Endothelial cell of umbilical vein (primary cell): Measurements from ENCODE around the gene MAPT. TPM values are rescaled to one million over a fixed set of nuclear protein-coding genes. Genes with fewer than 3 reads are reported as not detected.

Experiments used
- BruUV-seq: library from RNA; stranded (reverse); fragments of 400-500 nt; replicated peaks from 2 replicates; lab custom pipeline; 2021; lab: Mats Ljungman, UMichigan
- CTCF ChIA-PET: fragments of 300-600, 350-600 bp; sonication (Branson Sonifier 250); formaldehyde crosslinking; loops from one replicate; lab custom pipeline; 2021; ENCODE audit warnings: antibody characterized with exemption, inconsistent platforms; lab: Charles Lee
- POLR2A ChIA-PET: fragments of 300-600, 350-600 bp; sonication (Branson Sonifier 250); formaldehyde crosslinking; loops from one replicate; lab custom pipeline; 2021; ENCODE audit warnings: antibody characterized with exemption, inconsistent platforms; lab: Charles Lee
- DNase-seq: peaks from one replicate; pipeline ENCODE4 v3.0.0-alpha.2; 2011; ENCODE audit warnings: low read depth, low spot score
- FAIRE-seq: peaks from 2 replicates; lab custom pipeline; 2011; peaks lifted over from hg19 to GRCh38; lab: Jason Lieb, UNC
- H2AFZ ChIP-seq: 2 replicates; pipeline ENCODE4 v1.6.0; 2012; ENCODE audit warnings: low read depth, low read length, control low read depth, inconsistent platforms
- H3K27ac ChIP-seq: 2 replicates; pipeline ENCODE4 v1.5.1; 2011; ENCODE audit warnings: low read depth, mild to moderate bottlenecking, control low read depth, low read length, moderate library complexity; ENCODE audit not compliant: insufficient read depth
- H3K27me3 ChIP-seq, 2 experiments: 2 replicates each; pipeline versions ENCODE4 v1.6.0 to v1.6.1; 2011; ENCODE audit warnings: low read length in 2 of 2, mixed read lengths in 1 of 2; ENCODE audit not compliant: control insufficient read depth in 2 of 2, insufficient read depth in 2 of 2
- H3K36me3 ChIP-seq, 2 experiments: 2 replicates in 1 of 2; 3 replicates in 1 of 2; pipeline ENCODE4 v1.5.1; 2011; ENCODE audit warnings: low read length in 2 of 2, mild to moderate bottlenecking in 1 of 2, moderate library complexity in 1 of 2; ENCODE audit not compliant: control insufficient read depth in 2 of 2, insufficient read depth in 2 of 2; ENCODE audit errors: extremely low read depth in 1 of 2
- H3K4me1 ChIP-seq: 3 replicates; pipeline ENCODE4 v1.5.1; 2011; ENCODE audit warnings: mild to moderate bottlenecking, low read length; ENCODE audit not compliant: control insufficient read depth, insufficient read depth; ENCODE audit errors: extremely low read depth
- H3K4me2 ChIP-seq: 2 replicates; pipeline ENCODE4 v1.6.1; 2011; ENCODE audit warnings: low read length, control low read depth, mixed read lengths; ENCODE audit not compliant: insufficient read depth
- H3K4me3 ChIP-seq, 3 experiments: fragments of 200-600 bp in 1 of 3; sonication (generic), shearing (Covaris generic) in 1 of 3; replicated peaks in 1 of 3; 2 replicates each; pipeline ENCODE4 v1.5.1; 2011 to 2016; ENCODE audit warnings: control low read depth in 3 of 3, low read length in 3 of 3, mild to moderate bottlenecking in 2 of 3, inconsistent platforms in 1 of 3, low read depth in 1 of 3, moderate library complexity in 1 of 3; ENCODE audit not compliant: insufficient read depth in 1 of 3
- H3K79me2 ChIP-seq: 2 replicates; pipeline ENCODE4 v1.6.0; 2012; ENCODE audit warnings: low read length, inconsistent platforms; ENCODE audit not compliant: control insufficient read depth, insufficient read depth
- H3K9ac ChIP-seq: replicated peaks from 2 replicates; pipeline ENCODE3; 2011; ENCODE audit warnings: low read length, control low read depth; ENCODE audit not compliant: insufficient read depth; ENCODE audit errors: extremely low read depth
- H3K9me1 ChIP-seq: replicated peaks from 3 replicates; pipeline ENCODE4 v1.6.0; 2011; ENCODE audit warnings: mild to moderate bottlenecking, low read length; ENCODE audit not compliant: control insufficient read depth, insufficient read depth; ENCODE audit errors: extremely low read depth
- H3K9me3 ChIP-seq: replicated peaks from 2 replicates; pipeline ENCODE4 v1.5.1; 2012; ENCODE audit warnings: low read length, inconsistent platforms; ENCODE audit not compliant: control insufficient read depth, insufficient read depth
- H4K20me1 ChIP-seq: replicated peaks from 2 replicates; pipeline ENCODE3; 2011; ENCODE audit warnings: mild to moderate bottlenecking, low read length; ENCODE audit not compliant: control insufficient read depth, insufficient read depth; ENCODE audit errors: extremely low read depth
- CTCF ChIP-seq, 2 donors: IDR thresholded peaks; 1 replicate in 1 of 2; 2 replicates in 1 of 2; pipeline ENCODE4 v1.5.1; 2011; ENCODE audit warnings: low read length in 2 of 2, mild to moderate bottlenecking in 2 of 2, moderate library complexity in 2 of 2, control low read depth in 1 of 2, inconsistent platforms in 1 of 2, low read depth in 1 of 2; ENCODE audit not compliant: insufficient read depth in 1 of 2; ENCODE audit errors: extremely low read depth in 1 of 2
- EZH2 ChIP-seq: IDR thresholded peaks from 2 replicates; pipeline ENCODE4 v1.6.1; 2012; ENCODE audit warnings: borderline replicate concordance, low read depth, mild to moderate bottlenecking, moderate library complexity, low read length, inconsistent platforms; ENCODE audit not compliant: severe bottlenecking
- FOS ChIP-seq: IDR thresholded peaks from 2 replicates; pipeline ENCODE4 v1.6.1; 2011; ENCODE audit warnings: mild to moderate bottlenecking, low read length, moderate library complexity, borderline replicate concordance; ENCODE audit not compliant: insufficient read depth
- GATA2 ChIP-seq: IDR thresholded peaks from 2 replicates; pipeline ENCODE4 v1.7.0; 2011; ENCODE audit warnings: low read depth, mild to moderate bottlenecking, moderate library complexity, mixed read lengths, low read length; ENCODE audit not compliant: insufficient read length, insufficient read depth
- JUN ChIP-seq: IDR thresholded peaks from 2 replicates; pipeline ENCODE4 v1.6.1; 2011; ENCODE audit warnings: borderline replicate concordance, low read depth; ENCODE audit not compliant: insufficient read length, insufficient read depth
- MAX ChIP-seq: IDR thresholded peaks from 2 replicates; pipeline ENCODE4 v1.6.1; 2011; ENCODE audit not compliant: insufficient read depth, insufficient read length
- MYC ChIP-seq: IDR thresholded peaks from one replicate; pipeline ENCODE4 v1.6.1; 2011; ENCODE audit warnings: mild to moderate bottlenecking, low read depth, low read length
- POLR2A ChIP-seq: IDR thresholded peaks from 2 replicates; pipeline ENCODE4 v1.6.1; 2012; ENCODE audit warnings: low read depth, mild to moderate bottlenecking, control low read depth, low read length
- POLR2AphosphoS5 ChIP-seq: IDR thresholded peaks from 2 replicates; pipeline ENCODE4 v1.6.1; 2012; ENCODE audit warnings: low read depth, mild to moderate bottlenecking, control low read depth, low read length, moderate library complexity; ENCODE audit not compliant: insufficient read depth
- dilution Hi-C: fragments of 300-500 bp; cut with MboI; formaldehyde crosslinking; loops from one replicate; pipeline ENCODE4 v1.15.0; 2019; ENCODE audit warnings: low sequenced_read_pairs; ENCODE audit not compliant: extremely low pct_ligation_motif_present
- intact Hi-C: fragments of 100-400 bp; cut with micrococcal nuclease; formaldehyde crosslinking; loops from one replicate; pipeline ENCODE4 v1.10.0; 2022
- polyA plus RNA-seq, 4 experiments: library from polyadenylated mRNA; depleted of rRNA in 3 of 4; stranded (reverse) in 3 of 4; unstranded in 1 of 4; fragments of >200 nt; gene quantifications; 2 replicates each; pipeline versions ENCODE4 v1.2.1 to v1.2.3, GENCODE V29; 2011 to 2012; ENCODE audit warnings: missing spikeins in 1 of 4
- total RNA-seq: library from RNA; stranded (reverse); gene quantifications from 2 replicates; pipeline ENCODE4 v1.2.3, GENCODE V29; 2021

Gene MAPT
- total and polyA plus RNA-seq, 2 donors (not counting 3 experiments of a cell fraction or from before 2014, with no cell fraction given): 0.04 to 0.51 TPM

- DNase-seq (no peak), FAIRE-seq (no peak)
- no peak for TF ChIP-seq MAX
- TF ChIP-seq POLR2AphosphoS5: no peak
- TF ChIP-seq MYC: no peak
- TF ChIP-seq CTCF (IDR thresholded peaks at IDR 0.05; ENCODE audit: extremely low read depth in 1 of 2, insufficient read depth in 1 of 2, low read depth in 1 of 2, low read length in 2 of 2): no peak
- no peak for TF ChIP-seq GATA2
- no peak for TF ChIP-seq FOS
- TF ChIP-seq POLR2A: no peak
- TF ChIP-seq JUN: no peak
- TF ChIP-seq EZH2: no peak
- Histone ChIP-seq H3K4me1 (no peaks in the 10 kb centered on the region), H3K27me3 (no peaks in the 10 kb centered on the region), H3K9ac (no peak overlapping the region), H4K20me1 (no peaks in the 10 kb centered on the region), H3K79me2 (no peaks in the 10 kb centered on the region), H3K36me3 (peaks cover 20 to 33% of the 10 kb centered on the region in 2 experiments), H3K9me1 (no peaks in the 10 kb centered on the region), H2AFZ (no peak overlapping the region), H3K27ac (no peak overlapping the region), H3K9me3 (no peaks in the 10 kb centered on the region), H3K4me2 (no peak overlapping the region), H3K4me3 (no peak overlapping the region)
- ChIA-PET POLR2A (no interaction called here), CTCF (interaction anchor here (2.0 to 6.5 kb wide), 3 partner anchors 19 to 174 kb away, joined by 7 to 33 read pairs (median 13); partner anchors contain the start of gene KANSL1)
- intact Hi-C loops (no loop called here), dilution Hi-C loops (no loop called here)
- no TSS peak for BruUV-seq
Observed at GRCh38 chr17:46038414-46038813, 144.1 kb downstream of the MAPT start.
